B cell (primary cell): ENCODE measurements around the gene KCNK7. TPM values are rescaled to one million over a fixed set of nuclear protein-coding genes. Genes with fewer than 3 reads are reported as not detected.
A peak's percentile ranks its signal among the peaks of the same experiment; 100 is the strongest.

ENCODE experiments used
- ATAC-seq: fragments of 200-7000 bp; cut with Tn5 transposase; one replicate; pipeline ENCODE4 v1.10.0; 2021; ENCODE audit warnings: low read depth, mild to moderate bottlenecking, moderate number of reproducible peaks, moderate library complexity
- CTCF ChIA-PET: fragments of 350-600 bp; sonication (Branson Sonifier 250); formaldehyde crosslinking; loops from one replicate; lab custom pipeline; 2021; ENCODE audit warnings: antibody characterized with exemption, inconsistent platforms; lab: Charles Lee
- POLR2A ChIA-PET: fragments of 350-600 bp; sonication (Branson Sonifier 250); formaldehyde crosslinking; loops from one replicate; lab custom pipeline; 2021; ENCODE audit warnings: antibody characterized with exemption; lab: Charles Lee
- DNase-seq: peaks from one replicate; pipeline ENCODE4 v3.0.0; 2013
- H2AFZ ChIP-seq: 2 replicates; pipeline ENCODE4 v1.6.1; 2012; ENCODE audit warnings: mild to moderate bottlenecking, low read depth, low read length; ENCODE audit not compliant: insufficient read depth, poor library complexity, severe bottlenecking
- H3K27ac ChIP-seq, 2 donors: 1 replicate in 1 of 2; 2 replicates in 1 of 2; pipeline ENCODE4 v1.5.1; 2012 to 2013; ENCODE audit warnings: low read length in 2 of 2, mild to moderate bottlenecking in 2 of 2, moderate library complexity in 1 of 2
- H3K27me3 ChIP-seq, 4 experiments: fragments of 200-600 bp in 1 of 4; sonication (generic) in 1 of 4; replicated peaks in 1 of 4; 1 replicate in 2 of 4; 2 replicates in 2 of 4; pipeline versions ENCODE4 v1.6.1 to v1.7.0; 2013 to 2016; ENCODE audit warnings: low read length in 3 of 4, mild to moderate bottlenecking in 2 of 4, mixed read lengths in 1 of 4, moderate library complexity in 1 of 4; ENCODE audit not compliant: insufficient read depth in 4 of 4, control insufficient read depth in 3 of 4; ENCODE audit errors: control extremely low read depth in 1 of 4
- H3K36me3 ChIP-seq, 2 experiments: replicated peaks in 1 of 2; 1 replicate in 1 of 2; 2 replicates in 1 of 2; pipeline versions ENCODE4 v1.6.1 to v1.7.1; 2013; ENCODE audit warnings: low read length in 1 of 2; ENCODE audit not compliant: insufficient read depth in 2 of 2, control insufficient read depth in 1 of 2; ENCODE audit errors: control extremely low read depth in 1 of 2, extremely low read depth in 1 of 2
- H3K4me1 ChIP-seq, 2 donors: fragments of 200-600 bp in 1 of 2; sonication (generic) in 1 of 2; 1 replicate in 1 of 2; 2 replicates in 1 of 2; pipeline versions ENCODE4 v1.5.1 to v1.6.1; 2013 to 2017; ENCODE audit warnings: low read length in 2 of 2; ENCODE audit not compliant: control insufficient read depth in 2 of 2, insufficient read depth in 2 of 2
- H3K4me2 ChIP-seq: replicated peaks from 2 replicates; pipeline ENCODE3; 2012; ENCODE audit warnings: mild to moderate bottlenecking, low read depth, low read length; ENCODE audit not compliant: poor library complexity, severe bottlenecking
- H3K4me3 ChIP-seq, 5 experiments: fragments of 200-600 bp in 1 of 5; sonication (generic) in 1 of 5; 1 replicate in 3 of 5; 2 replicates in 2 of 5; pipeline versions ENCODE4 v1.5.1 to v1.7.0; 2011 to 2016; ENCODE audit warnings: low read length in 4 of 5, mild to moderate bottlenecking in 4 of 5, low read depth in 2 of 5, control low read depth in 1 of 5, moderate library complexity in 1 of 5; ENCODE audit not compliant: insufficient read depth in 1 of 5; ENCODE audit errors: control extremely low read depth in 1 of 5, extremely low read depth in 1 of 5
- H3K79me2 ChIP-seq: fragments of 200-600 bp; sonication (generic); one replicate; pipeline ENCODE4 v1.6.0; 2016; ENCODE audit warnings: low read length; ENCODE audit not compliant: control insufficient read depth, insufficient read depth
- H3K9ac ChIP-seq: fragments of 200-600 bp; sonication (generic); 2 replicates; pipeline ENCODE4 v1.6.1; 2017; ENCODE audit warnings: mild to moderate bottlenecking, low read length, moderate library complexity
- H3K9me3 ChIP-seq, 3 donors: one replicate each; pipeline versions ENCODE4 v1.6.1 to v1.7.1; 2013; ENCODE audit warnings: low read length in 2 of 3; ENCODE audit not compliant: control insufficient read depth in 2 of 3, insufficient read depth in 1 of 3; ENCODE audit errors: control extremely low read depth in 1 of 3
- H4K20me1 ChIP-seq: 2 replicates; pipeline ENCODE4 v1.6.0; 2012; ENCODE audit warnings: mild to moderate bottlenecking, low read length; ENCODE audit not compliant: insufficient read depth, control insufficient read depth, poor library complexity, severe bottlenecking
- H3K27ac Mint-ChIP-seq: one replicate; pipeline ENCODE4 v1.8.0; 2021; ENCODE audit warnings: mixed read lengths
- H3K27me3 Mint-ChIP-seq: one replicate; pipeline ENCODE4 v1.8.0; 2021; ENCODE audit warnings: mixed read lengths
- H3K4me1 Mint-ChIP-seq: one replicate; pipeline ENCODE4 v1.8.0; 2021; ENCODE audit warnings: mixed read lengths
- H3K4me3 Mint-ChIP-seq: one replicate; pipeline ENCODE4 v1.8.0; 2021; ENCODE audit warnings: mixed read lengths
- H3K9me3 Mint-ChIP-seq: one replicate; pipeline ENCODE4 v1.8.0; 2022; ENCODE audit warnings: mixed read lengths; ENCODE audit not compliant: insufficient read depth
- CTCF ChIP-seq: fragments of 200-600 bp; IDR thresholded peaks from one replicate; pipeline ENCODE4 v1.8.0; 2022; ENCODE audit warnings: antibody characterized with exemption, mild to moderate bottlenecking
- EZH2 ChIP-seq: IDR thresholded peaks from 2 replicates; pipeline ENCODE4 v1.6.1; 2012; ENCODE audit warnings: borderline replicate concordance, low read depth, mild to moderate bottlenecking, moderate library complexity, low read length; ENCODE audit not compliant: insufficient read depth, poor library complexity, severe bottlenecking
- WGBS: methylation state at CpG from one replicate; pipeline ENCODE4 v1.1.5; 2013; ENCODE audit warnings: missing lambda C conversion rate; ENCODE audit not compliant: insufficient coverage; 5-methylcytosine and 5-hydroxymethylcytosine counted together
- intact Hi-C: fragments of 100-400 bp; cut with micrococcal nuclease; formaldehyde crosslinking; loops from one replicate; pipeline ENCODE4 v1.10.0; 2022
- polyA plus RNA-seq: library from polyadenylated mRNA; depleted of rRNA; stranded (reverse); fragments of >200 nt; gene quantifications from 2 replicates; pipeline ENCODE4 v1.2.3, GENCODE V29; 2012
- total RNA-seq, 2 donors: library from RNA; stranded (reverse); fragments of 120-200 nt in 1 of 2; gene quantifications; 1 replicate in 1 of 2; 2 replicates in 1 of 2; pipeline versions ENCODE4 v1.2.3 to v1.2.4, GENCODE V29; 2013 to 2022

KCNK7 gene
- total and polyA plus RNA-seq, 2 donors (not counting 1 experiment from before 2014, with no cell fraction given): 2.2 to 3.5 TPM

- no peak for ATAC-seq
- H3K79me2 ChIP-seq: peaks cover 89% of the 10 kb centered on the region
- Mint-ChIP-seq H3K27ac (peak overlapping the region; percentile 61), H3K4me3 (peak overlapping the region; percentile 75), H3K9me3 (no peaks in the 10 kb centered on the region), H3K27me3 (no peaks in the 10 kb centered on the region), H3K4me1 (peaks cover 35% of the 10 kb centered on the region)
- H3K36me3 ChIP-seq: peaks cover 0 to 40% of the 10 kb centered on the region in 2 experiments
- 97% methylated on average over 17 of the region's 28 CpGs for WGBS
- H4K20me1 ChIP-seq: peaks cover 53% of the 10 kb centered on the region
- intact Hi-C loops: no loop called here
- H3K9me3 ChIP-seq: no peaks in the 10 kb centered on the region
- H2AFZ ChIP-seq: no peak overlapping the region
- no peak for DNase-seq
- H3K4me2 ChIP-seq: no peak overlapping the region
- no peak for TF ChIP-seq CTCF
- TF ChIP-seq EZH2: no peak
- ChIA-PET CTCF (interaction anchor here (1.0 to 7.4 kb wide), 2 partner anchors 10 to 11 kb away, joined by 3 to 86 read pairs; no protein-coding TSS in a partner anchor), POLR2A (interaction anchor here (0.5 to 1.9 kb wide), 6 partner anchors 9 to 837 kb away, joined by 3 to 10 read pairs (median 5); no protein-coding TSS in a partner anchor)
- no peak overlapping the region for H3K9ac ChIP-seq
- H3K27ac ChIP-seq: peak overlapping the region in 1 of 2 donors; percentile 100
- no peaks in the 10 kb centered on the region for H3K27me3 ChIP-seq
- peaks cover 24 to 52% of the 10 kb centered on the region in 2 donors for H3K4me1 ChIP-seq
- no peak overlapping the region for H3K4me3 ChIP-seq
Observed at GRCh38 chr11:65636108-65637031, 40.8 kb upstream of the KCNK7 start.
